ENCODE data around the gene ROCK1.
"Not testable (repeated sequence)": the region's sequence is repeated elsewhere in the genome, so short reads cannot be mapped to it uniquely, and the experiment has no call there.

ROCK1 gene

GRCh38 chr18:21111346-21112139, at the start of gene ROCK1:
TSS of gene ROCK1 (minus strand) at chr18:21111813. CDS start at chr18:21110910, 903 bp downstream.
- DNase-seq (ENCODE audit: low read depth in 2 of 2): peak; percentile 97 to 98

- no peak for DNase-seq (ENCODE audit: low read depth in 2 of 2)
These were observed 43.8 kb upstream of the ROCK1 start for GRCh38 chr18:21155443-21155842.

GRCh38 chr18:21146016-21146415, 34.4 kb upstream of the ROCK1 start:
- DNase-seq (ENCODE audit: low read depth in 2 of 2): no peak

GRCh38 chr18:21145371-21145770, 33.8 kb upstream of the ROCK1 start:
- no peak for DNase-seq (ENCODE audit: low read depth in 2 of 2)

- DNase-seq (ENCODE audit: low read depth in 2 of 2): no peak
These were observed 30.2 kb upstream of the ROCK1 start for GRCh38 chr18:21141668-21142422.

- not testable (repeated sequence) for DNase-seq (ENCODE audit: low read depth in 2 of 2)
These were observed 26.3 kb upstream of the ROCK1 start for GRCh38 chr18:21137719-21138488.

GRCh38 chr18:21134895-21135294, 23.3 kb upstream of the ROCK1 start:
- no peak for DNase-seq (ENCODE audit: low read depth in 2 of 2)

- DNase-seq (ENCODE audit: low read depth in 2 of 2): no peak
These were observed 20.8 kb upstream of the ROCK1 start for GRCh38 chr18:21132398-21132918.

GRCh38 chr18:21131698-21132227, 20.1 kb upstream of the ROCK1 start:
- no peak for DNase-seq (ENCODE audit: low read depth in 2 of 2)

- no peak for DNase-seq (ENCODE audit: low read depth in 2 of 2)
These were observed 18.1 kb upstream of the ROCK1 start for GRCh38 chr18:21129566-21130216.

- DNase-seq (ENCODE audit: low read depth in 2 of 2): no peak
These were observed 11.8 kb upstream of the ROCK1 start for GRCh38 chr18:21123290-21123926.

- no peak for DNase-seq (ENCODE audit: low read depth in 2 of 2)
These were observed 7.2 kb upstream of the ROCK1 start for GRCh38 chr18:21118806-21119205.

- no peak for DNase-seq (ENCODE audit: low read depth in 2 of 2)
These were observed 6.0 kb upstream of the ROCK1 start for GRCh38 chr18:21117409-21118131.

- DNase-seq (ENCODE audit: low read depth in 2 of 2): no peak
These were observed 4.2 kb upstream of the ROCK1 start for GRCh38 chr18:21115519-21116411.

GRCh38 chr18:21112543-21113105, 1.0 kb upstream of the ROCK1 start:
- DNase-seq (ENCODE audit: low read depth in 2 of 2): no peak

- DNase-seq (ENCODE audit: low read depth in 2 of 2): peak in 1 of 2 experiments; percentile 41
These were observed 494 bp upstream of the ROCK1 start for GRCh38 chr18:21112140-21112473.

- DNase-seq (ENCODE audit: low read depth in 2 of 2): peak; percentile 31 to 47
These were observed 784 bp downstream of the ROCK1 start for GRCh38 chr18:21110713-21111345.
